IPS DF 6.9 (cell line): ENCODE measurements around the gene PDE6A.

Experiments used
- DNase-seq: peaks from one replicate; pipeline ENCODE4 v3.0.0-alpha.2; 2013; ENCODE audit warnings: low read depth, low spot score
- H3K27ac ChIP-seq: one replicate; pipeline ENCODE4 v1.5.1; 2013; ENCODE audit warnings: low read length, control low read depth
- H3K27me3 ChIP-seq: 2 replicates; pipeline ENCODE4 v1.6.1; 2013; ENCODE audit warnings: mild to moderate bottlenecking, low read length; ENCODE audit not compliant: control insufficient read depth, insufficient read depth
- H3K36me3 ChIP-seq: 2 replicates; pipeline ENCODE4 v1.6.1; 2013; ENCODE audit warnings: low read length; ENCODE audit not compliant: control insufficient read depth, insufficient read depth
- H3K4me1 ChIP-seq: 2 replicates; pipeline ENCODE4 v1.6.1; 2013; ENCODE audit warnings: low read length; ENCODE audit not compliant: control insufficient read depth, insufficient read depth
- H3K4me3 ChIP-seq: 2 replicates; pipeline ENCODE4 v1.5.1; 2013; ENCODE audit warnings: mild to moderate bottlenecking, low read length
- H3K9me3 ChIP-seq: 2 replicates; pipeline ENCODE4 v1.6.1; 2013; ENCODE audit warnings: low read length, inconsistent platforms; ENCODE audit not compliant: control insufficient read depth, insufficient read depth
- WGBS: extraction: QIAGEN DNeasy Blood & Tissue Kit; methylation state at CpG from one replicate; pipeline ENCODE4 v1.1.7; 2013; ENCODE audit warnings: mixed read lengths, missing lambda C conversion rate; ENCODE audit not compliant: insufficient read length, insufficient coverage; 5-methylcytosine and 5-hydroxymethylcytosine counted together

Gene PDE6A

DNA sequence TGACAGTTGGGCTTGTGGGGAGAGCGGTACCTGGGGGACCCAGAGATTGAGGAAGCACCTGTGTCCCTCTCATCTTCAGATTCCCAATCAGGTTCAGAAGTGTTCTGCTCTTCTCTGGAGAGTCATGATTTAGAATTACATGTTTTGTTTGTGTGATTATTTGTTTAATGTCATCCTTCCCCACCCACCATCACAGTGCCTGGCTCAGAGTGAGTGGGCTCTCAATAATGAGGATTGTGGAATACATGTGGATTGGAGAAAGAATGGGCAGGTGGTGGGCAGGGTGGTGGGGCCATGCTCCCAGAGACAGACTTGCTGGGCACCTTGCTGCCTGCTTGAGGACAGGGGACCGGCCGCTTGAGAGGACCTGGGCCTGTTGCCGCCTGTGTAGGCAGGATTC, 126.5 kb downstream of the PDE6A start:
- DNase-seq, result no peak
- Histone ChIP-seq H3K27me3 (no peaks in the 10 kb centered on the region), H3K36me3 (no peaks in the 10 kb centered on the region), H3K4me3 (no peak overlapping the region), H3K9me3 (no peaks in the 10 kb centered on the region), H3K27ac (no peak overlapping the region), H3K4me1 (peaks cover 2% of the 10 kb centered on the region; the same call in 1 of the 2 replicates)
- no CpG with 5 or more reads among the region's 4 CpGs for WGBS

DNA sequence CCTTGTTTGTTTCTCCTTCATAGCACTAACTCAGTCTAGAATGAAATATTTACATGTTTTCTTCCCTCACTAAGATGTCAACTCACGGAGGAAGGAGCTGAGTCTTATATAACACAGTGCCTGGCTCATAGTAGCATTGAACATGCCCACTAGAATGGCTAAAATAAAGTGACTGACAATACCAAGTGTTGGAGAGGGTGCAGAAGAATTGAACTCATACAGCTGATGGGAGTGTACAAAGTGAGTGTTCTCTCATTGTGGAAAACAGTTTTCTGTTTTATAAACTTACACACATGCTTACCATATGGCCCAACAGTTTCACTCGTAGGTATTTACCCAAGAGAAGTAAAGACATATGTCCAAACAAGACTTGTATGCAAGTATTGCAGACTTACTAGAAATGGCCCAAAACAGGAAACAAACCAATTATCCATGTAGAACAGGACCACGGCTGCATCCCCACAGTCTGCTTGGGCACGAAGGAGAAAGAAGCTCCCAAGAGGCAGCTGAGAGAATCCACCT, 127.0 kb downstream of the PDE6A start:
- no peak overlapping the region for H3K27ac ChIP-seq
- peaks cover 2% of the 10 kb centered on the region; the same call in 1 of the 2 replicates for H3K4me1 ChIP-seq
- no peak overlapping the region for H3K4me3 ChIP-seq
- DNase-seq, result no peak
- no peaks in the 10 kb centered on the region for H3K27me3 ChIP-seq
- WGBS, result no CpG with 5 or more reads among the region's 4 CpGs
- no peaks in the 10 kb centered on the region for H3K9me3 ChIP-seq
- H3K36me3 ChIP-seq, result no peaks in the 10 kb centered on the region

DNA sequence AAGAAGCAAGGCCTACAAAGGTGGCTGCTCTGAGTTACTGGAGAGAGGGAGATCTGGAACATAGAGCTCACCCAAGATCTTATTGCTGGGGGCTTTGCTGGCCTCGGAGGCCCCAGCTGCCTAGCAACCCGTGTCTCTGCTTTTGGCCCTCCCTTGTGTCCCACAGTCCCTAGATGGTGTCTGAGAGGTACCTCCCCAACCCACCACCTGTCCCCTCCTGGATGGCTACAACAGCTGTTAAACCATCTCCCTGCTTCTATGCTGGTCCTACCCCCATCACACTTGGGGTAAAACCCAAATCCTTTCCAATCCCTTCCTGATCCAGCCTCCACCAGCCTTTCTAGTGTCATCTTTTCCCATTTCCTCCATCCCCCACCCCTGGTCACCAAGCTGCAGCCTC, 127.9 kb downstream of the PDE6A start:
- no peak for DNase-seq
- Histone ChIP-seq H3K4me3 (no peak overlapping the region), H3K27ac (no peak overlapping the region), H3K4me1 (peaks cover 2% of the 10 kb centered on the region; the same call in 1 of the 2 replicates), H3K27me3 (no peaks in the 10 kb centered on the region), H3K36me3 (no peaks in the 10 kb centered on the region), H3K9me3 (no peaks in the 10 kb centered on the region)
- no CpG with 5 or more reads among the region's 2 CpGs for WGBS

DNA sequence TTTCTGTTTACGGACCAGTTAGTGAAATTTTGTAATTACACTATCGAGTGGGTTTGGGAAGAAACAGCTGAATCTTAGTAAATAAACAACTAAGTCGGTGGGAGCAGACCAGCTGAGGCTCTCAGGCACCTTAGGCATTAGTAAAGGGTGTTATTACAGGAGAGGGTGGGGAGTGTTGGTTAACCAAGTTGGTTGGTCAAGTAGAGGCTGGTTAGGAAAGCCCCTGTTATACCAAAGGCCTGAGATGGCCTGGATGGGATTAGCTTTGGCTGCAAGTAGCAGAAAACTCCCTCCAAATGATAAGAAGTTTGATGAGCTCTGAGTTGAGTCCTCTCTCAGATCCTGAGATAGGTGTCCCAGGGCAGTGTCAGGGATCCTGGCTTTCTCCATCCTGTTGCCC, 133.1 kb downstream of the PDE6A start:
- Histone ChIP-seq H3K4me1 (peaks cover 2% of the 10 kb centered on the region; the same call in 1 of the 2 replicates), H3K36me3 (no peaks in the 10 kb centered on the region; the same call in 1 of the 2 replicates)
- no CpG with 5 or more reads among the region's 3 CpGs for WGBS

DNA sequence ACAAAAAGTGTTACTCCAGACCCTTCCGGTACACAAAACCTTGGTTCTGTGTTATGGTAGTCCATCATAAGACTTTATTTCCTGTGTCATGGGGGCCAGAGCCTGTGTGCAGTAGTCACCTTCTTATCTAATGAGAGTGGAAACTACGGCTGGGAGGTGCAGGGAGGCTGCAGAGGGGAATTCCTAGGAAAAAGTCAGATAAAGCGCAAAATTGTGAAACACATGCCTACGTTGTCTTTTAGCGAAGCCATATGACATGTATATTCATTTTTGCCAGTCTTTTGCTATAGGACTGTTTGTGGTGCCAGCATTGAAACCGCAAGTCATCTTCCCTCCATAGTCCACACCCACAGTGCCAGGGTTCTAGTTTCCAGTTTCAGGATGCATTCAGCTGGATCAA, 133.7 kb downstream of the PDE6A start:
- Histone ChIP-seq H3K27ac (no peak overlapping the region), H3K9me3 (no peaks in the 10 kb centered on the region), H3K4me1 (peaks cover 2% of the 10 kb centered on the region; the same call in 1 of the 2 replicates), H3K27me3 (no peaks in the 10 kb centered on the region), H3K4me3 (no peak overlapping the region), H3K36me3 (no peaks in the 10 kb centered on the region; the same call in 1 of the 2 replicates)
- DNase-seq, result no peak
- no CpG with 5 or more reads among the region's 6 CpGs for WGBS

More for the DNA sequence above, 133.1 kb downstream of the PDE6A start:
- Histone ChIP-seq H3K27ac (no peak overlapping the region), H3K27me3 (no peaks in the 10 kb centered on the region), H3K9me3 (no peaks in the 10 kb centered on the region), H3K4me3 (no peak overlapping the region)
- DNase-seq, result no peak

DNA sequence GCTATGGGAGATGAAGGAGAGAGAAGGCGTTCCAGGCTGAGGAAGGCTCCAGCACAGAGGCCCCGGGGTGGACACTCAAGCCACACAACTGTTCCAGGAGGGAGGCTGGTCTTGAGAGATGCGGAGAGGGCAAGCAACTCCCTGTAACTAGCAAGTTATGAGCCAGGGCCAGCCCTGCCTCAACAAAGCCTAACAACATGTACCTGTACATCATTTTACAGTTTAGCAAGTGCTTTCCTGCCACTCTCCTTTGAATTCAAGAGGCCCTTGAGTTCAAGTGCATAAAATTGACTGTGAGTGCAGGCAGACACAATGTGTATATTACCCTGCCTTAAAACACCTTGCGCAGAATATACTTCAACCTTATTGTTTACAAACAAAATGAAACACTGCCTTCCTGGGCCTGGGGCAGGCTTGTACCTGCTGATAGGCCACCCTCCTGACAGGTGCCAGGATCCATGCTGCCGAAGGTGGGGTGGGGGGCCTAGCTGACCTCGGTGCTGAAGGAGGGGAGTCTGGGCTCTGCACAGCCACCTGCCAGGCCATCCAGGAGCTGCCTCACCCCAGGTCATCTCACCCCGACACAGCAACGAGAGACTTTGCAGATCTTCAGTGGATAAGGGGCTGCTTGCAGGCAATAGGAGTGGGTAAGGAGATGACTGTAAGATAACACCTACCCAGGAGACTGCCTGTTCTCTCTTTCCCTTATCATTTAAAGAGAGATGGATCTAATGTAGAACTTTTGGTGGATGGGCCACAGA, 134.5 kb downstream of the PDE6A start:
- Histone ChIP-seq H3K27ac (no peak overlapping the region), H3K36me3 (no peaks in the 10 kb centered on the region; the same call in 1 of the 2 replicates), H3K27me3 (no peaks in the 10 kb centered on the region), H3K9me3 (no peaks in the 10 kb centered on the region), H3K4me3 (no peak overlapping the region), H3K4me1 (peaks cover 2% of the 10 kb centered on the region; the same call in 1 of the 2 replicates)
- WGBS, result no CpG with 5 or more reads among the region's 8 CpGs
- DNase-seq, result no peak

DNA sequence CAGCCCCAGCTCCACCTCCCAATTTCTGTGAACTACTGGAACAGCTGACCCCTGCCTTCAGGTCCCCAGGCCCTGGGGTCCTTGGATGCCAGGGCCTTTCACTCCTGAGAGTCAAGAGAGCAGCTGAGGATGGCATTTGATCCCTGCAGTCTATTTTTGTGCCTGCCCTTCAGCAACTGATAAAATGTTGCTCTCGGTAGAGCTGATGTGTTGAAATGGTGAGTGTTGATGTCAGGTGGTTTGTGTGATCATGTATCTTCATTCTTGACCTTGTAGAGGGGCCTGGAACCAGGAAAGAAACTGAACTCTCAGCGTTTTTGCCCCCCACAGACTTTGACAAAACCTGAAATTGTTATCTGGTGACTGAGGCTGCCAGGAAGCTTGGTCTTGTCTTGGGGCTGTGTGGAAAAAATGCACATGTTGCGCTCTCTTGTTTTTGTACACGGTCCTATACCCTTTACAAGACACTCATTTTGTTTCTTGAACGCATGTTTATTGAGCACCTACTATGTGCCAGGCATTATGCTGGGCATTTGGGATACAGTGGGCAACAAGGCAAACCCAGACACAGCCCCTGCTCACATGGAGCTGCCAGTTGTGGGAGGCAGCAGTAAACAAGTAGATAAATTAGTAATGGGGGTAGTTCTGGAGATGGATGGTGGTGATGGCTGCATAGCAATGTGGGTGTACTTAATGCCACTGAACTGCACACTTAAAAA, 136.2 kb downstream of the PDE6A start:
- Histone ChIP-seq H3K36me3 (no peaks in the 10 kb centered on the region; the same call in 1 of the 2 replicates), H3K9me3 (no peaks in the 10 kb centered on the region), H3K4me3 (no peak overlapping the region), H3K27me3 (no peaks in the 10 kb centered on the region), H3K4me1 (peaks cover 5% of the 10 kb centered on the region), H3K27ac (no peak overlapping the region)
- DNase-seq, result no peak
- WGBS, result no CpG with 5 or more reads among the region's 5 CpGs
